CD4-positive, alpha-beta T cell treated with Interleukin-4 for 1 hour (primary cell): Measurements from ENCODE around the gene ETFDH.
A peak's percentile ranks its signal among the peaks of the same experiment; 100 is the strongest.
"Not testable (repeated sequence)": the region's sequence is repeated elsewhere in the genome, so short reads cannot be mapped to it uniquely, and the experiment has no call there.

Source experiments
- DNase-seq, 2 donors: peaks; one replicate each; pipeline ENCODE4 v3.0.0-alpha.2; 2020 to 2022

ETFDH gene

DNA sequence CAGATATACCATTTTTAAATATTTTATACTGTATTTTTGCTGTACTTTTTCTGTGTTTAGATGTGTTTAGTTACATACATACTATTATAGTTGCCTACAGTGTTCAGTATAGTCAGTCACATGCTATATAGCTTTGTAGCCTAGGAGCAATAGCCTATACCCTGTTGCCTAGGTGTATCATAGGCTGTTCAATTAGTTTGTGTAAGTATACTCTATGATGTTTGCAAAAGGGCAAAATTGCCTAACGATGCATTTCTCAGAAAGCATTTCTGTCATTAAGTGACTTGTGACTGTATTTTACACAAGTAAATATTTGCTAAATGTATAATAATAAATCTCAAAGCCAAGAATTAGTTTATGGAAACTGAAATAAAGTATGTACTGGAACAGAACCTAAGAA is 9.5 kb downstream of the ETFDH start:
- DNase-seq, result no peak

- no peak for DNase-seq
These were observed 10.0 kb downstream of the ETFDH start for GRCh38 chr4:158682066-158682465.

DNA sequence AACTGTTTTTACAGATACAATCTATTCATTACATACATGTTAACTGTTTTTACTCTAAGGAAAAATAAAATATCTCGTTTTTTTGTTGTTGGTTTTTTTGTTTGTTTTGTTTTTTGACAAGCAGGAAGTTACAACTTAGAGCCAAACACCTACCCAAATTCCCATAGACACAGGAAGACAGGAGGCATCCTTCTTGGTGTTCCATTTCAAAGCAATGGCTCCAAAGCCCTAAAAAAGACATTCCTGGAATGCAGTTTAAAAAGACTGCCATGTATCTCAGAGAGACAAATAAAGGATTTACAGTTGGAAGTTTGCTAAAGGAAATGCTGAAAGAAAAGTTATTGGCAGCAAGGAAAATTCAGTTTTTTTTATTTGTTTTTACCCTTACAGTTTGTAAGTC is 16.7 kb downstream of the ETFDH start:
- DNase-seq, result no peak

GRCh38 chr4:158704274-158704673 is 32.2 kb downstream of the ETFDH start:
- no peak for DNase-seq

GRCh38 chr4:158710814-158711213 is 38.7 kb downstream of the ETFDH start:
- DNase-seq, result peak in 1 of 2 donors; percentile 7

DNA sequence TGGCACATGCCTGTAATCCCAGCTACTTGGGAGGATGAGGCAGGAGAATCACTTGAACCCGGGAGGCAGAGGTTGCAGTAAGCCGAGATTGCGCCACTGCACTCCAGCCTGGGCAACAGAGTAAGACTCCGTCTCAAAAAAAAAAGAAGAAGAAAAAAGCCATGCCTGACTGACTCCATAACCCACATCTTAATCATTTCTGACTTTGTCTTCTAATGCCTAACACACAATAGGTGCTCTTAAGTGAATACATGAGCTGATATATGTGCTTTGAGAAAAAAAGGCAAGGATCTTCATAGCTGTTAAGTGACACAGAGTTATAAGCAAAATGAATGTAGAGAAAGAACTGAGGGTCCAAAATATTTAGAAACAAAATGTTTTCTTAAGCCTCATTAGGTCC is 40.5 kb downstream of the ETFDH start:
- DNase-seq, result not testable (repeated sequence)

DNA sequence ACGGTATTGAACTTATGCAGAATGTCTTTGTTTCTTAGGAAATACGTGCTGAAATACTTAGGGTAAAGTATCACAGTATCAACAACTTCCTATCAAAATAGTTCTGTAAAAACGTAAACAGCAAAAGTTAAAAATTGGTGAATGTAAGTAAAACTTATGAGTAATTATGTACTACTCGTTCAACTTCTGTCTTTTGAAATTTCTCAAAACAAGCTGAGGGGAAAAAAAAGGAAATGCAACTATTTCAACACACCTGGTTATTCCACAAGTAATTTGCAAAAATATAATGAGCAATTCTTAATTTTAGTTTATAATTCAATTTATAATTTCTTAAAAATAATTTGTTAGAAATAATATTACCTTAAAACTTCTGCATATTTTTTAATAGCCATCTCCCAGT is 42.8 kb downstream of the ETFDH start:
- no peak for DNase-seq

DNA sequence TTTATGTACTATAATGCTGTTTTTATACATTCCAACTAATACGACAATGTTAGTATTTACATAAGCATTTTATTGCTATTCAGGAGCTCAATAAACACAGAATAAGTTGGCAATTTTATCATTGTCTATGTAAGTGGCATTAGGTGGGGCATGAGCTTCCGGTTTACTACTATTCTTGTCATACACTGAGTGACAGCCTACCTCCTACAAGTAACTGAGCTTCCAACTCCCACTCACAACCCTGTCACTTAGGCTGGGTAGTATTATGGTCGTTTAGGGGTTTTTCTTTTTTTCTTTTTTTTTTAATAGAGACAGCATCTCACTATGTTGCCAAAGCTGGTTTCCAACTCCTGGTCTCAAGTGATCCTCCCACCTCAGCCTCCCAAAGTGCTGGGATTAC is 43.7 kb downstream of the ETFDH start:
- DNase-seq, result no peak

DNA sequence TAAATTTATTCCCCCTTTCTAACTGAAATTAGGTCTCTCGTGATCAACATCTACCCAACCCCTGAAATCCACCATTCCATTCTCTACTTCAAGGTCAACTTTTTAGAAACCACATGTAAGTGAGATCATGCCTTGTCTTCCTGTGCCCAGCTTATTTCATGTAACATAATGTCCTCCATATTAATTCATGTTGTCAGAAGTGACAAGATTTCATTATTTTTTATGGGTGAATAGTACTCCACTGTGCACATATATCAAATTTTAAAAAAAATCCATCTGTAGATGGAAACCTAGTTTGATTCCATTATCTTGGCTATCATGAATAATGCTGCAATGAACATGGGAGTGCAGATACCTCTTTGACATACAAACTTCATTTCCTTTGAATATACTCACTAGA is 49.6 kb downstream of the ETFDH start:
- DNase-seq, result no peak

DNA sequence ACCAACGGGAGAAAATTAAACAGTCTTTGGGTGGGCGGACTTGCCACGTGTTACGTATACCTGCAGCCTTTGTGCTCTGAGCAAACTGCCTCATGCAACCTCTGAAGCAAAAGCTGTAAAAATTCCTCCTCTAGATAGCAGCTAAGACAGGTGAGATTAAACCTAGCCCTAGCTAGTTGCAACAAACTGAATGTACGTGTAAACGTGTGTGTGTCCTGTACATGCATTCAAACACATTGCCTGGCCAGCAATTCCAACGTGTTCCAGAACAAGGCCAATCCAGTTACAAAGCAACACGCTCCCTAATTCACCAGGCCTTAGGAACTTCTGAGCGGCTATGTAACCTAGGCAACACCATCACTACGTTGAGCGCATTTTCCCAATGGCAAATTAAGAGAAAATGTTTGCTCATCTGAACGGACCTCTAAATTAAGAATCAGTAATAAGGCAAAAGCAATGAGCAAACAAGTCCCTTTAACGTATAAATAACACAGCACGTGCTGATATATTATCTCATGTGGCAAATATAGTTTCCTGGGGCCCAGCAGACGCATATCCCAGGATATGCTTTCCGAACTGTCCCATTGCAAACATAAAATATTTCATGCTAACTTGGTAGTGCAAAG is 50.3 kb downstream of the ETFDH start:
- DNase-seq, result peak in 1 of 2 donors; percentile 19

DNA sequence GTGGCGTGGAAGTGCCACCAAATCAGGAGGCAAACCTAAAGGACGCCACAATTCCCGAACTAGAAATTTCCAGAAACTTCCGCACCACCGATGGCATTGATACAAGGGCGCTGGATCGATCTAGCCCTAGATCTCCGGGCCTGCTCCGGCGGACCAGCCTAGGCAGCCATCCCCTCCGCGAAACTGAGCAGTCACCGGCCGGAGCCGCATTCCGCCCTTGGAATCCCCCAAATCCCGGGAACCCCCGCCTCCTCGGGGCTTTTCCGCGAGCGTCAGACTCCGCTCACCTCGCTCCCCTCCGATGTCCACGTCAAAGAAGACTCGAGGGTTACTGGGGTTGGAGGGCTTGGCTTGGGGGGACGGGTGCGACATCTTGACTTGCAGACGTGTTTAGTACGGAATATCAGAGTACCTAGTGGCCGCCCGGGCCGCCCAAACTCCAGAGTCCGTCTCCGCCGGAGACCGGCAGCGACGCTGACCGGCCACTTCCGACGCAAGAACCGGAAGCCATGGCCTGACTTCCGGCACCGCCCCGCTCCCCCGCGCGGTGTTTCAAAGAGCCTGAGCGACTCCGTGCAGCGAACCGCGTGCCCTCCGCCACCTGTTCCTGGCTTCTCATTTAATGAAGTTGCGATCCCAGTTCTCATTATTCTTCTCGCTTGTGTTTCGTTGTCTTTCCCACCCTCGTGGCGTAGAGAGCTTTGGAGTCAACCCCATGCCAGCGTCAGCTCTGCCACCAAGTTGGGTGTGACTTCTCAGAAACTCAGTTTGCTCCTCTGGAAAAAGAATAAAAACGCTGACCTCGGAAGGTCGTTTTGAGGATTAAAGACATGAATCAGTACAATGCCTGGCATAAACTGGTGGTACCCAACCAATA is 51.1 kb downstream of the ETFDH start, which contains the start of gene PPID:
PPID (minus strand) TSS at position 480 of the 877 bp plus-strand sequence; CDS start at position 372, 108 bp downstream.
- DNase-seq, result peak; percentile 82 to 83

DNA sequence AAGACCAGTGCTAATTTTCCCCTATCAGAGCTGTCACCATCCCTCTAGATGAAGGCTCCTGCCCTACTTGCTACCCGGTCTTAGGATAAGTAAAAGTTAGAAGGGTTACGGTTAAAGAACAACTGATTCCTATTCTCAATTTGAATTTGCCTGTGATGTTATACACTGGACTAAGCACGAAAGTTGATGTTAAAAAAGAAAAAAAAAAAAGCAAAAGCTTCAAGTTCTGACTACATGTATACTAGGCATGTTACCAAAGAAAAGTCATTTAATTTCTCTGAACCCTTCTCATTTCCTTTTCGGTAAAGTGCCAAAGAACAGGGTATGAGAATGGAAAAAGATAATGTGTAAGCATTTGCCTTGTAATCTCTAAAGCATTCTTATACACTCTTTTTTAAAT is 52.5 kb downstream of the ETFDH start:
- DNase-seq, result no peak

GRCh38 chr4:158726633-158727032 is 54.5 kb downstream of the ETFDH start:
- no peak for DNase-seq

GRCh38 chr4:158728236-158728635 is 56.1 kb downstream of the ETFDH start:
- no peak for DNase-seq

- DNase-seq, result peak; percentile 54 to 62
These were observed 57.8 kb downstream of the ETFDH start for GRCh38 chr4:158729716-158730559.

GRCh38 chr4:158738866-158739265 is 66.8 kb downstream of the ETFDH start:
- DNase-seq, result no peak

- no peak for DNase-seq
These were observed 67.5 kb downstream of the ETFDH start for GRCh38 chr4:158739600-158739999.

DNA sequence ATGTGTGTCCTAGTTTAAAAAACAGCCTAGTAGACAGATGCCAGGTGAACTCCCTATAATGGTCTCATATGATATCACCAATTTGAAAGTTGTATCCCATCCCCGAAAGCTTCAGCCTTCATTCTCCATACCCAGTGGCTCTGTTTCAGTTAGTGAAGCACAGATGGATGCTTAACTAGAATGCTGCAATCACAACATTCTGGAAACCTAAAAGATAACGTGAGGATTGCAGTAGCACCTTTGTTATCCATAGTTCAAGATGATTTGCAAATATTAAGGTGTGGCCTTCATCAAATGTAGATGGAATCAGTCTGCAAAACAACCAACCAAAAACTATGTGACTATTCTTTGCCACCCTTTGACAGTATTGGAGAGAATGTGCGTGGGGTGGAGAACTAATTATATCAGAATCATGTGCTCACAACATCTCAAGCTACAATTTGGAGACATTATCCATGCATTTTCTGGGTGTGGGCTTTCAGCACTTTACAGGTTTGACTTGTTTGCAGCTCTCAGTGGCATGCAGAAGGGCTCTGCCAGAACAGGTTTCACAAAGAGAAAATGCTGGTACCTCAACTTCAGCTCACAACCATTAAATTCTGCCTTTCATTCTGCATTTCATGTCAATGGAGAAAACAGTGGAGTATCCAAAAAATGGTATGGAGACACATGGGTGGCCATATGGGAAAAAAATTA is 69.4 kb downstream of the ETFDH start:
- DNase-seq, result no peak

DNA sequence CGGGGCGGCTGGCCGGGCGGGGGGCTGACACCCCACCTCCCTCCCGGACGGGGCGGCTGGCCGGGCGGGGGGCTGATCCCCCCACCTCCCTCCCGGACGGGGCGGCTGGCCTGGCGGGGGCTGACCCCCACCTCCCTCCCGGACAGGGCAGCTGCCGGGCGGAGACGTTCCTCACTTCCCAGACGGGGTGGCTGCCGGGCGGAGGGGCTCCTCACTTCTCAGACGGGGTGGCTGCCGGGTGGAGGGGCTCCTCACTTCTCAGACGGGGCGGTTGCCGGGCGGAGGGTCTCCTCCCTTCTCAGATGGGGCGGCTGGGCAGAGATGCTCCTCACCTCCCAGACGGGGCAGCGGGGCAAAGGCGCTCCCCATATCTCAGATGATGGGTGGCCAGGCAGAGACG is 74.4 kb downstream of the ETFDH start:
- not testable (repeated sequence) for DNase-seq

- DNase-seq, result no peak
These were observed 78.3 kb downstream of the ETFDH start for GRCh38 chr4:158750379-158750778.

DNA sequence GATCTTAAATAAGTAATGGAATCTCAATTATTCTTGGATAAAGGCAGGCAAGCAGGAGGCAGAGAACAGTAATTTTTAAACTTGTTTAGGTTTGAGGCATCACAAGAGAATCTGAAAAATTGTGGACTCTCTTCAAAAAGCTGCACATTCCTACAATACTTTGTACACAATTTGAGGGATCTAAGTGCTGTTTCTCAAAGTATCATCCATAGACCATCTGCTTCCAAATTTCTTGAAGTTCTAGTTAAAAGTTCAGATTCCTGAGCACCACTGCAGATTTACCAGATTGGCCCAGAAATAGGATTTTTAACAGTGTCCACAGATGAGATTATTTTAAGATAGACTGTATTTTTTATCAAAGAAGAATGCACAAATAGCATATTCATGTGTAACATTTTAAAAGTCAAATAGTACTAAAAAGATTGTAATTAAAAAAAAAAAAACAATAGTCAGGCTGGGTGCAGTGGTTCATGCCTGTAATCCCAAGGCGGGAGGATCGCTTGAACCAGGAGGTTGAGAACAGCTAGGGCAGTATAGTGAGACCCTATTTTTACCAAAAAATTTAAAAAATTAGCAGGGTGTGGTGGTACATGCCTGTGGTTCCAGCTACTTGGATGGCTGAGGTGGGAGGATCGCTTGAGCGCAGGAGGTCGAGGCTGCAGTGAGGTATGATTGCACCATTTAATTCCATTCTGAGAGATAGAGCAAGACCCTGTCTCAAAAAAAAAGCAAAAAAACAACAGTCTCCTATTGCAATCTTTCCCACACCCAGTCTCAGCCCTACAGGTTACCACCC is 82.5 kb downstream of the ETFDH start:
- DNase-seq, result no peak

- not testable (repeated sequence) for DNase-seq
These were observed 83.7 kb downstream of the ETFDH start for GRCh38 chr4:158755819-158756218.
